Activated CD4-positive, alpha-beta T cell treated with anti-CD3 and anti-CD28 coated beads for 24 hours (primary cell): ENCODE measurements around the gene CD34.

Experiments
- DNase-seq, 2 donors: peaks; one replicate each; pipeline ENCODE4 v3.0.0-alpha.2; 2020; ENCODE audit warnings: low read depth in 2 of 2

The CD34 gene

DNA sequence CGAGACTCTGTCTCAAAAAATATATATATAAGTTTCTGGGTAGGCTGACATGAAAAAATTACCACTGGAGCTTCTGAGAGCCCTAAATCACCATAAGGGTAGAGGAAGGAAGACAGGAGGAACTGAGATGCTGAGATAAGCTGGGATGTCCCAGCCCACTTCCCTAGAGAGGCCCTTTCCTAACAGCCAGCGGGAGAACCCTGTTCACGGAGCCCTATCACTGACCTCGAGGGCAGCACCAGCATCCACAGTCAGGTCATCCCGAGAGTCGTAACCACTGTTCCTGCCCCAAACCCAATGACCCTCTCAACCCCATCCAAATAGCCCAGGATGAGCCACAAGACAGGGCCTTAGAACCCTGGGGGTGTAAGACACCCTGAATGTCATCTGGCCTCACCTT is 77.5 kb downstream of the CD34 start:
- DNase-seq, result no peak

DNA sequence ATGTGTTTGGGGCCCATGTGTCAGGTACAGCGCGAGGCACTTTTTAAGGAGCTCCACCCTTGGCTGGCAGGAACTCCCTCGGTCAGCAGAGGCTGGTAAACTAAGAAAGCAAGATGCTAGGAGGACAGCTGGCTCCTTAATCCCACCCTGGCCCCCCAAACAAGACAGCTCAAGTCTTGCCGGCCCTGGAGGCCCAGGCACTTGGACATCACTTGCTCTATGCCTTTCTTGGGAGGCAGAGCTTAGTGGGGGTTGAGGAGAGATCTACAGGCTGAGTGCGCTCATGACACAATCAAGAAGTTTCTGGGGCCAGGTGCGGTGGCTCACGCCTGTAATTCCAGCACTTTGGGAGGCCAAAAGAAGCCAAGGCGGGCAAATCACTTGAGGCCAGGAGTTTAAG is 78.1 kb downstream of the CD34 start:
- no peak for DNase-seq

DNA sequence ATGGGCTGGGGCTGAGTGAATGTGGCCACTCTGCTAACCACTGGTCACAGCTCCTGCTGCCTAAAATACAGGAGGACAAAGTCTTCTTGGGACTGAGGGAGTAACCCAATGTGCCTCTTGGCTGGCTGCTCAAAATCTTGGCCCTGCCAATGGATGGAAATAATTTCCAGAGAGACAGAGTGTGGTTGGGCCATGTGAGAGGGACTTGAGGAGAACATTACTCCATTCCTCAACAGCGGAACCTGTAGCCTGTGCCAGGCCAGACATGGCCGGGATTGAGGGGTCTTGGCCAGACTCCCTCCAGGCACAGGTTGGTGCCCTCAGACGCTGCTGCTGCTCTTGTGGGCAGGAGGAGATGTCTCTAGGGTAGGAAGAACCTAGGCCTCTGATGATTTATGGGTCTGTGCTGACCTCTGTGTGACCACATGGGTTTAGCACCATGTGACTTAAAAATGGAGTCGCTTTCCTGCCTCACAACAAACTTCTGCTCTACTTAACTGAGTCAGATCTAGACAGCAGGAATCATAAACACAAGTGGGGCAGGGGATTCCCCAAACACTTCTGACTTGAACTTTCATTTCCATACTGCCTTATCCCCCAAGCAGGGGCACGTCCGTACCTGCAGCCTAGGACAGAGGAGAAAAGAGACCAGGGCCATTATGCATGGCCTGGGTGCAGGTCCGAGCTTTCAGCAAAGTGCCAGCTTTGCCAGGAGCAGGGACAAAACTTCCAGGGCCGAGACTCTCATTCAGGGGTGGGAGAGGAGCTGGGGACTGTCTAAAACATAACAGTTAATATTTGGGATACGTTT is 79.2 kb downstream of the CD34 start:
- DNase-seq, result peak in 1 of 2 donors; percentile 45
